Activated naive CD4-positive, alpha-beta T cell treated with anti-CD3 and anti-CD28 coated beads for 36 hours (primary cell): ENCODE results near the gene TMEM132D. TPM values are rescaled to one million over a fixed set of nuclear protein-coding genes. Genes with fewer than 3 reads are reported as not detected.

ENCODE experiments used
- CTCF ChIA-PET: fragments of 350-600 bp; sonication (Branson Sonifier 250); formaldehyde crosslinking; loops from one replicate; lab custom pipeline; 2021; ENCODE audit warnings: antibody characterized with exemption; lab: Charles Lee
- DNase-seq: peaks from one replicate; pipeline ENCODE4 v3.0.0-alpha.2; 2020
- H3K27ac Mint-ChIP-seq: one replicate; pipeline ENCODE4 v1.8.0; 2021; ENCODE audit warnings: mild to moderate bottlenecking, mixed read lengths
- H3K27me3 Mint-ChIP-seq: one replicate; pipeline ENCODE4 v1.8.0; 2021; ENCODE audit warnings: low read depth, mixed read lengths
- H3K36me3 Mint-ChIP-seq: one replicate; pipeline ENCODE4 v1.8.0; 2021; ENCODE audit warnings: low read depth, mixed read lengths
- H3K4me1 Mint-ChIP-seq: one replicate; pipeline ENCODE4 v1.8.0; 2021; ENCODE audit warnings: low read depth, mixed read lengths
- H3K4me3 Mint-ChIP-seq: one replicate; pipeline ENCODE4 v1.8.0; 2021; ENCODE audit warnings: mild to moderate bottlenecking, moderate library complexity, mixed read lengths
- H3K9me3 Mint-ChIP-seq: one replicate; pipeline ENCODE4 v1.8.0; 2021; ENCODE audit warnings: mixed read lengths
- intact Hi-C: fragments of 100-400 bp; cut with micrococcal nuclease; formaldehyde crosslinking; loops from one replicate; pipeline ENCODE4 v1.15.1; 2023
- total RNA-seq, 2 experiments: library from RNA; stranded (reverse); gene quantifications; one replicate each; pipeline ENCODE4 v1.2.3, GENCODE V29; 2021

TMEM132D gene
- total RNA-seq, 2 experiments from 2014 or later, result not detected

DNA sequence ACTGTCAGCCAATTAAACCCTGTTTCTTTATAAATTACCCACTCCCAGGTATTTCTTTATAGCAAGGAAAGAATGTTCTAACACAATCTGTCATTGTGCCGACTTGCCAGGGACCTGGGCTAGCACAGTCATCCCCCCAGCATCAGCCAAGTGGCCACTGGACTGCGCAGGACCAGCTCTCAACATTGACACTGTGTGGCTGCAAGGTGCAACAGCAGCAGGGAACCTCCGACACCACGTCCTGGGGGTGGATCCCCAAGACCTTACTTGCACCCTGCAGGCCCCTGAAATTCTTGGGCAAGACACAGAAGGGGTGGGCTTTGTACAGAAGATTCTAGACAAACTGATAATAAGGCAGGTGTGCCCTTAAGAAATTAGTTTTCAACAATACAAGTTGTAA lies 741.0 kb downstream of the TMEM132D start:
- intact Hi-C loops, result no loop called here
- Mint-ChIP-seq H3K36me3 (no peaks in the 10 kb centered on the region), H3K27ac (no peak overlapping the region), H3K27me3 (no peaks in the 10 kb centered on the region), H3K9me3 (peaks cover 6% of the 10 kb centered on the region), H3K4me1 (no peaks in the 10 kb centered on the region), H3K4me3 (no peak overlapping the region)
- CTCF ChIA-PET, result no interaction called here
- no peak for DNase-seq

DNA sequence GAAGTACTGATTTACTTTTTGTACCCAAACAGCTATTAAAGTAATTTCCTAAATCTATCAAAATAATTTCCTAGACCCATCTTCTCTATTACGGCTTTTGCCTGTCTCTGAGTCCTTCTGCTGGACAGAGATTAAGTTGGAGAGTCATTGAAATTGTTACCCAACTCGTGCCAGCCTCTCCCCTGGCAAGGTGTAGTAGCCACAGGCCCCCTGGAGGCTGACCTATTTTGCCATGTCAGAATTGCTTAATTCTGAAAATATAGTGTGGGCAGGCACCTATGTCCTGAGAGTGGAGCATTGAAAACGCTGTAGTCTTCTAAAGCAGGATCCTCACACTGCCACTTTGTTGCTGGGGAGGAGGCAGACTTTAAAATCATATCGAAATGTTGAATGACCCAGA lies 742.3 kb downstream of the TMEM132D start:
- intact Hi-C loops, result no loop called here
- no peaks in the 10 kb centered on the region for H3K36me3 Mint-ChIP-seq
- CTCF ChIA-PET, result no interaction called here
- no peak overlapping the region for H3K4me3 Mint-ChIP-seq
- H3K4me1 Mint-ChIP-seq, result no peaks in the 10 kb centered on the region
- no peaks in the 10 kb centered on the region for H3K27me3 Mint-ChIP-seq
- no peak for DNase-seq
- no peak overlapping the region for H3K27ac Mint-ChIP-seq
- H3K9me3 Mint-ChIP-seq, result peaks cover 6% of the 10 kb centered on the region

DNA sequence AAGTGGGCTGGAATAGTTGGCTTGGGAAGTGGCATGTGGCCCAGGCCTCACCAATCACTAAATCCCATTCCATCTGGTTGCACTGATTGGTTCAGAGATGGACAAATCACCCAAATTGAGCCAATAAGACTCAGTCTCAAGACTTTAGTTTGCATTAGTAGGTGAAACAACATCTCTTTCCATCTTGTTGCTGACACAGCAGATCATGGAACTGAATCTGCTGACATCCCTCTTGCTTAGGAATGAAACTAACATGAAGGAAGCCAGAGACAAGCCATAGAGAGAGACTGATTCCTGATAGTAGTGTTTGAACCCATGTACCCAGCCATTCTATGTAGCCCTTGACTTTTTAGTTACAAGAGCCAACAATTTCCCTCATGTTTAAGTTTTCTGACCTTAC lies 743.5 kb downstream of the TMEM132D start:
- Mint-ChIP-seq H3K27me3 (no peaks in the 10 kb centered on the region), H3K4me3 (no peak overlapping the region), H3K9me3 (peaks cover 6% of the 10 kb centered on the region), H3K36me3 (no peaks in the 10 kb centered on the region), H3K27ac (no peak overlapping the region), H3K4me1 (no peaks in the 10 kb centered on the region)
- DNase-seq, result no peak
- CTCF ChIA-PET, result no interaction called here
- intact Hi-C loops, result no loop called here

DNA sequence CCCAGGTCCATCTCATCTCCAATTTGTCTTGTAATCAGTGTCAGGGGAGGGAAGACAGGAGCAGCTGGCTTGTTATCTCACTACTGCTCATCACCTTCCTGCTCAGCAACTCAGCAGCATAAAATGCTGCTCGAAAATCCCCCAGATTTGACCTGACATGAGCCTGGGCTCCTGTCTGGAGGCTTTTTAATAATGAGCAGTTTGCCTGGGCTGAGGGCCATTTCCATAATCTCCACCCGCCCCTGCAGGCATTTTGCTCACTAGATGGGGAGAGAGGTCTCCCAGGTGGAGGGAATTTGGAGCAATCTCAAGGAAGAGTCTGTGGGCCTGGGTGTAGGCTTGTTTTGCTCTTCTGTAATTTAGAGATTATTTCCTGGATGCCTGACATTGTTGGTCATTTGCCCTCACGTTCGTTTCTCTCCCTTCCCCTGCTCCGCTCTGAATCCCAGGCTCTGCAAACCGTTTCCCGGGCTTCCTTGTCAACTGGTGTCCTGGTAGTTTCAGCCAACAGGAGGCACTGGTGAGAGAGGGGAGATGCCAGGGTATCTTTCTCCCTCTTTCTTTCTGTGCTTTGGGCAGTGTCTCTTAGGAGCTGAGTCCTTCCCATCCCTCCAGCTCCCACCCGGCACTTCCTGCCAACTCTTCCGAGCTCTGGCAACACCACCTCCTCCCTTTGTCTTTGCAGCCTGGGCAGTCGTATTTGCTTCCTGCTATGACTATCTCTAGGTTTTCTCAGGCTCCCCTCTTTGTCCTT lies 751.3 kb downstream of the TMEM132D start:
- no peak for DNase-seq
- no peaks in the 10 kb centered on the region for H3K36me3 Mint-ChIP-seq
- CTCF ChIA-PET, result no interaction called here
- no peaks in the 10 kb centered on the region for H3K27me3 Mint-ChIP-seq
- intact Hi-C loops, result no loop called here
- H3K4me1 Mint-ChIP-seq, result no peaks in the 10 kb centered on the region
- no peak overlapping the region for H3K4me3 Mint-ChIP-seq
- H3K9me3 Mint-ChIP-seq, result no peaks in the 10 kb centered on the region
- no peak overlapping the region for H3K27ac Mint-ChIP-seq

DNA sequence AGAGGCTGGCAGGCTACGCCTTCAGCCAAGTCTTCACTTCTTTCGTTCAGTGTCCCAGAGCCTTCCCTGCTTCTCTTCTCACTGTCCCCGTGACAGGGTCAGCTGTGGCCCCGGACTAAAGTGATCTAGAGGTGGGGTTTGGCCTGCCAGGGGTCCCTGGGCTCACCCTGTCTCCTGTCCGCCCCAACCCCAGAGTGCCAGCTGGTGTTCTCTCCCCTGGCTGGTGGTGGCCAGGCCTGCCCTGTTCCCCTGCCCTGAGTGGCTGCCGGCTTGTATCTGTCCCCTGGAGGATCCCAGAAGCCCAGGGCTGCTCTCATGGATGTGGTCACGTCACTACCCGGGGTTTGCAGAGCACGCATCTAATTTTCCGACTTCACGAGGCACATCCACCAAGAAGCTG lies 753.1 kb downstream of the TMEM132D start:
- intact Hi-C loops, result no loop called here
- Mint-ChIP-seq H3K27me3 (no peaks in the 10 kb centered on the region), H3K27ac (no peak overlapping the region), H3K9me3 (peaks cover 4% of the 10 kb centered on the region), H3K4me3 (no peak overlapping the region), H3K4me1 (no peaks in the 10 kb centered on the region), H3K36me3 (no peaks in the 10 kb centered on the region)
- CTCF ChIA-PET, result no interaction called here
- no peak for DNase-seq

DNA sequence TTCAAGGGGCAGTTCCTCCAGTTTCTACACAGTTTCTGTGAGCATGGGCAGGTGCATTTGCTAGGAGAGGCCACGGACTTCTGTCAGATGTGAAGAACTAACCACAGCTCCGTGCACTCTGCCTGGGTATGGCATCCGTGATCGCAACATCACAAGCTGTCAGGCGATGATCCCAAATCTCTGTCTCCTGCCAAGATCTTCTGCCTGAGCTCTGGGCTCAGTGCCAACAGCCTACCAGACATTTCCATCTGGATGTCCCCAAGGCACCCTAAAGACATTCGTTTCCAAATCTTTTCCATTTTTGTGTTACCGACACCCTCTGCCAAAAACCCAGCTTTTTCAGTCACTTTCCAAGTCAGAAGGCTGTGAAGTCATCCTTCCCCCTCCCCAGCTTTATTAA lies 758.4 kb downstream of the TMEM132D start:
- no peak for DNase-seq
- no peak overlapping the region for H3K27ac Mint-ChIP-seq

DNA sequence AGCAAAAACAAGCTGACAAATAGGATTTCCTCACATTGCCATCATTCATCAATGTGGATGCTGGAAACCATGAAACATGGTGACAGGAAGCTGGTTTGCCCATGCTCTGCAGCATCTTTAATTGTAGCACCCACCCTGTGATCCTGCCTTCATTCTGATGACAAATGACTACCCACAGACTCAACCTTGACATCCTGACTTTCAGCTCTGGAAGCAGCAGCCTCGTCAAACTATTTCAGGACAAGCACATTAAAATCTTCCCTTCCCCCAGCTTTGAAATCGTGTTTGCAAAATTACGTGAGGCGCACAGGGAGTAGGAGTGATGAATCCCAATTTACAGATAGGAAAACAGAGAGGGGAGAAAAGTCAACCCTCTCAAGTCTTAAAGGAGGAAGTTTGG lies 765.0 kb downstream of the TMEM132D start:
- no peak for DNase-seq
- no peaks in the 10 kb centered on the region for H3K4me1 Mint-ChIP-seq
- intact Hi-C loops, result no loop called here
- H3K9me3 Mint-ChIP-seq, result no peaks in the 10 kb centered on the region
- CTCF ChIA-PET, result no interaction called here
- no peak overlapping the region for H3K4me3 Mint-ChIP-seq
- no peaks in the 10 kb centered on the region for H3K36me3 Mint-ChIP-seq
- no peaks in the 10 kb centered on the region for H3K27me3 Mint-ChIP-seq
- no peak overlapping the region for H3K27ac Mint-ChIP-seq

More for the DNA sequence above, 758.4 kb downstream of the TMEM132D start:
- CTCF ChIA-PET, result no interaction called here
- intact Hi-C loops, result no loop called here
- H3K9me3 Mint-ChIP-seq, result peaks cover 4% of the 10 kb centered on the region
- no peaks in the 10 kb centered on the region for H3K36me3 Mint-ChIP-seq
- no peaks in the 10 kb centered on the region for H3K27me3 Mint-ChIP-seq
- H3K4me3 Mint-ChIP-seq, result no peak overlapping the region
- H3K4me1 Mint-ChIP-seq, result no peaks in the 10 kb centered on the region

DNA sequence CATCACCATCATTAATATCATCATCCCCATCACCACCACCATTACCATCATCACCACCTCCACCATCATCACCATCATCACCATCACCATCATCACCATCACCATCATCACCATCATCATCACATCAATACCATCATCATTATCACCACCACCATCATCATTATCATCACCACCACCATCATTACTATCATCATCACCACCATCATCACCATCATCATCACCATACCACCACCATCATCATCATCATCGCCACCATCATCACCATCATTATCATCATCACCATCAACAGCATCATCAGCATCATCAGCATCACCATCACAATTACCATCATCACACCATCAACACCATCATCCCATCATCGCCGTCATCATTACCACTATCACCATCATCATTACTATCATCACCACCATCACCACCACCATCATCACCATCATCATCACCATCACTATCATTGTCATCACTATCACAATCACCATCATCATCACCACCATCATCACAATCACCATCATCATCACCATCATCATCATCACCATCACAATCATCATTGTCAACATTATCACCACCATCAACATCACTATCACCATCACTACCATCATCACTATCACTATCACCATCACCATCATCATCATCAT lies 767.0 kb downstream of the TMEM132D start:
- H3K36me3 Mint-ChIP-seq, result no peaks in the 10 kb centered on the region
- no peaks in the 10 kb centered on the region for H3K9me3 Mint-ChIP-seq
- no peaks in the 10 kb centered on the region for H3K27me3 Mint-ChIP-seq
- DNase-seq, result no peak
- no peak overlapping the region for H3K27ac Mint-ChIP-seq
- no peak overlapping the region for H3K4me3 Mint-ChIP-seq
- no peaks in the 10 kb centered on the region for H3K4me1 Mint-ChIP-seq
- intact Hi-C loops, result no loop called here
- CTCF ChIA-PET, result no interaction called here

DNA sequence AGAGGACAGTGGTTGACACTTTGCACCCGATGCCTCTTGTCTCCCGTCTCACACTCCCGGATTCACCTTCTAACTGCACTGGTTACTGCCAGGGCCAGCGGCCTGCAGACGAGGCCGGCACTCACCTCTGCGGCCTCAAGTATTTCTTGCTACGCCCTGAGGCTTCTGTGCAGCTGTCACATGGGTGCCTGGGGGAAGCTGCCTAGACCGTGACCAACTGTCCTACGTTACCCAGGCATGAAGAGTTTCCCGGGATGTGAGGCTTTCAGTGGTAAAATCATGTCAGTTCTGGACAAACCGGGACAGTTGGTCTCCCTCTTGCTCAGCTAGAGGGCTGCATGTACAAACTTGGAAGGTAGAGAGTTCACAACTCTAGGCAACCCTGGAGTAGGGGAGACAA lies 776.1 kb downstream of the TMEM132D start:
- CTCF ChIA-PET, result no interaction called here
- Mint-ChIP-seq H3K27me3 (no peaks in the 10 kb centered on the region), H3K36me3 (peaks cover 2% of the 10 kb centered on the region), H3K9me3 (peaks cover 6% of the 10 kb centered on the region), H3K4me1 (no peaks in the 10 kb centered on the region), H3K4me3 (no peak overlapping the region), H3K27ac (no peak overlapping the region)
- intact Hi-C loops, result no loop called here
- DNase-seq, result no peak

DNA sequence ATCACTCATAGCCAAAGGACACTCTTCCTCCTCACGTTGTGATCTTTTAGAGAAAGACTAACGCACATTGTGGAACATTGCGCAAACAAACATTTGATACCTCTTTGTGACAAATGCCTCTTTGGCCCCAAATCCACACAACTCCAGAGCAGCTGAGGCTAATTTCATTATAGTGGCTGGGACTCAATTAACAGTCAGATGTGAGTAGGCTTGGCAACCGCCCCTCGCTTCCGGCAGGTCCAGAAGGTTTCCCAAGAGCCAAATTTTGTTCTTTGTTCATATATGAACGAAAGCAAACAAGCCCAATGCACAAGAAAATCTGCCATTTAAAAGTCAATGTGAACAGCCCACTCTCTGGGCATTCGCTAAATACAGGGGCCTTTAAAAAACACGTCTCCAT lies 776.6 kb downstream of the TMEM132D start:
- CTCF ChIA-PET, result no interaction called here
- Mint-ChIP-seq H3K4me1 (no peaks in the 10 kb centered on the region), H3K27me3 (no peaks in the 10 kb centered on the region), H3K27ac (no peak overlapping the region), H3K4me3 (no peak overlapping the region), H3K9me3 (peaks cover 6% of the 10 kb centered on the region), H3K36me3 (peaks cover 2% of the 10 kb centered on the region)
- intact Hi-C loops, result no loop called here
- DNase-seq, result no peak

DNA sequence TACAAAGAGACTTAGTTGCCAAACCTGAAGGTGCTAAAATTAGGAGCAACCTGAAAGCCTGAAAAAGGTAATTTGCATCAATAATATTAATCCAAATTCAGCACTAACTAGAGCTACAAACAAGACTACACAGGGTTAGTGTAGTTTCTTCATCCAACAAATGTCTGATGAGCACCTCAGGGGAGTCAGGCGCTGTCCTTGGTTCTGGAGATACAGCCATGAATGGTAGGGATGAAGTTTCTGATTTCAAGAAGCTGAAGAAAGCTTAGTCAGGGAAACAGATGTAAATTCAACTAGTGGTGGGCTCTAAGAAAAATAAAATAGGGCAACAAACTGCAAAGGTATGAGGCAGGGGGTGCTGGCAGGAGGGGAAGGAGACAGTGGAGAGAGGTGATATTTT lies 784.3 kb downstream of the TMEM132D start:
- Mint-ChIP-seq H3K9me3 (no peaks in the 10 kb centered on the region), H3K4me3 (no peak overlapping the region), H3K27ac (no peak overlapping the region), H3K36me3 (no peaks in the 10 kb centered on the region), H3K4me1 (no peaks in the 10 kb centered on the region), H3K27me3 (peaks cover 4% of the 10 kb centered on the region)
- no peak for DNase-seq
- intact Hi-C loops, result no loop called here
- CTCF ChIA-PET, result no interaction called here

DNA sequence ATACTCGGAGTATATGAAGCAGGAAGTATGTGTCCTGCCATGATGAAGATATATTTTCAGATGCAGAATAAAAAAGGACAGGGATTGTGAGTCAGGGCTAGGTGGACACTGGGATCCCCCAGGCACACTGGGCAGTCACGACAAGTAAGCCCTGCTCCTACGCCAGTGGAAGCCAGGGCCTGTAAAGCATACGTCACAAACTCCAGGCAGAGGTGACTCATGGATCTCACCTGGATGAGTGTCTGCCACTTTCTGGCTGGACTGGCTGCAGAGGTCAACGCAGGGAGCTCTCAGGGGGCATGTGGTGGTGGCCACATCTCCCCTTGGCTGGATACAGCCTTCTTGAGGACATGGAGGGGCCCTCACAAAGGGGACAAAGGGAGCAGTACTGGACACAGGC lies 788.3 kb downstream of the TMEM132D start:
- H3K36me3 Mint-ChIP-seq, result no peaks in the 10 kb centered on the region
- no peak overlapping the region for H3K4me3 Mint-ChIP-seq
- CTCF ChIA-PET, result interaction anchor here (0.5 kb wide), 1 partner anchor 663 kb away, joined by 3 read pairs; no protein-coding TSS in a partner anchor
- DNase-seq, result no peak
- H3K9me3 Mint-ChIP-seq, result no peaks in the 10 kb centered on the region
- H3K27me3 Mint-ChIP-seq, result peaks cover 4% of the 10 kb centered on the region
- no peak overlapping the region for H3K27ac Mint-ChIP-seq
- intact Hi-C loops, result no loop called here
- H3K4me1 Mint-ChIP-seq, result no peaks in the 10 kb centered on the region

DNA sequence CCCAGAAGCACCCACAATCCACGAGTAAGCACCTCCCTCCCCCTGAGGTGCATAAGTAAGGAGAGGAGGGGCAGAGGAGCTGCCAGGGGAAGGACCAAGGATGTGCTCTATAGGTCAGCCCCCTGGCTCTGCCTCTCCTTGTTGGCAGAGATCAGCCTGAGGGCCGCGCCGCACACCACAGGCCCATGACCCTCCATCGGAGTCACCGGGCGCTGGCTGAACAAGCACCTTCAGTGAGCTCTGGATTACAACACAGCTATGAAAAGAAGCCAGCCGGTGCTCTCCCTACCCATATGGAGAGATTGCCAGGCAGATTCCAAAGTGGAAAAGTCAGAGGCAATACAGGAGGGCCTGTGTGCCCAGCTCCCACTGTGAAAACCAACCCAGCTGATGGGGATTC lies 793.2 kb downstream of the TMEM132D start:
- Mint-ChIP-seq H3K27ac (no peak overlapping the region), H3K27me3 (peaks cover 4% of the 10 kb centered on the region), H3K36me3 (no peaks in the 10 kb centered on the region), H3K9me3 (peaks cover 6% of the 10 kb centered on the region), H3K4me1 (no peaks in the 10 kb centered on the region), H3K4me3 (no peak overlapping the region)
- intact Hi-C loops, result no loop called here
- CTCF ChIA-PET, result no interaction called here
- no peak for DNase-seq
